ENCODE data around the gene EXOC6B. TPM values are rescaled to one million over a fixed set of nuclear protein-coding genes. Genes with fewer than 3 reads are reported as not detected.
A peak's percentile ranks its signal among the peaks of the same experiment; 100 is the strongest.

Gene EXOC6B
- total RNA-seq, 3 donors from 2014 or later = 6.5 to 7.3 (median 6.8) TPM

DNA sequence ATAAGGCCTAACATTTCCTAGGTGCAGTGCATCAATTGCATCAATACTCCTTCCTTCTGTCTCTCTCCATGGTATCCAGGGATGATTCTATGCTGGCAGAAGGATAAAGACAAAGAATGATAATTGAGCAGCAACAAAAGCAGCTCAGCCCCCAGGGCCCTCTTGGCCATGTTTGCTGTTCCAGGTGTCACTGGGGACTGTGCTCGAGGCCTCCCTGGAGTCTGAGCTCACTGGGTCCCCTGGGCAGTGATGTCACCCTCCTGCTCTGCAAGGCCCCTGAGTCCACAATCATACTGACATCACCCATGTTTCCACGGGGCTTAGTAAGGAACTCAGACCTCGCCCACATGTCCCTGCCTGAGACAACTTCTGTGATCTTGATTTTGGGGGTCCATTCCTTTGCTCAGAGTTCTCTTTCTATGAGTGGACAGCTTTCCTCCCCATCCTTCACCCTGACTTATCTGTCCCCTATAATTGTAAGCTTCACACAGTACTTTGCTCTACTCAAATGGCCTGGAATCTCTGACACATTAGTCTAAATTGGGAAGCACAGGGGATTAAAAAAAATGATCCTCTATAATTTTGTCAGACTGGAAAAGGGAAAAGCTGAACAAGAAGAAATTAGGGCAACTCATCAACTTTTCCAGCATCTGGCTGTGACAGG, 15.8 kb upstream of the EXOC6B start:
- ATAC-seq = no peak
- no peaks in the 10 kb centered on the region for H3K9me3 Mint-ChIP-seq
- H3K4me1 Mint-ChIP-seq (ENCODE audit: low read depth) = no peaks in the 10 kb centered on the region
- no peak for DNase-seq
- H3K27me3 Mint-ChIP-seq (ENCODE audit: low read depth) = peaks cover 21% of the 10 kb centered on the region
- H3K36me3 Mint-ChIP-seq (ENCODE audit: insufficient read depth) = no peaks in the 10 kb centered on the region
- no peak overlapping the region for H3K4me3 Mint-ChIP-seq

DNA sequence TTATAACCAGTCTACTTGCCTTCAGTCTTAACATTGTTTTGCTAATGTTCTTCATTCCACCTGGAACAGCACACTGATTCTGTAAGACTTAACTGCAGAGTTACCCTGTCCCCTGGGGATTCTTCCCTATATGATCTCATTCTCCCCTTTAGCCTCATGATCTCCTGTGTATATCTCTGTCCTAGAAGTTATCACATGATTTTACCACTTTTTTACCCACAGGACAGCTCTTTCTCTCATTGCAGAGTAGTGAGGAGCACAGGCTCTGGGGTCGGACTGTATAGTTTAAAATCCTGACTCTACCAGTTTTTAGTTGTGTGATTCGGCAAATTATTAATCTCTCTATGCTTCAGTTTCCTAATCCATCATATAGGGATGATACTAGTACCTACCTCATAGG, 14.2 kb upstream of the EXOC6B start:
- Mint-ChIP-seq H3K9me3 (no peaks in the 10 kb centered on the region), H3K27me3 (ENCODE audit: low read depth) (peaks cover 21% of the 10 kb centered on the region), H3K4me3 (no peak overlapping the region), H3K4me1 (ENCODE audit: low read depth) (no peaks in the 10 kb centered on the region), H3K36me3 (ENCODE audit: insufficient read depth) (no peaks in the 10 kb centered on the region)
- DNase-seq (no peak), ATAC-seq (no peak)

DNA sequence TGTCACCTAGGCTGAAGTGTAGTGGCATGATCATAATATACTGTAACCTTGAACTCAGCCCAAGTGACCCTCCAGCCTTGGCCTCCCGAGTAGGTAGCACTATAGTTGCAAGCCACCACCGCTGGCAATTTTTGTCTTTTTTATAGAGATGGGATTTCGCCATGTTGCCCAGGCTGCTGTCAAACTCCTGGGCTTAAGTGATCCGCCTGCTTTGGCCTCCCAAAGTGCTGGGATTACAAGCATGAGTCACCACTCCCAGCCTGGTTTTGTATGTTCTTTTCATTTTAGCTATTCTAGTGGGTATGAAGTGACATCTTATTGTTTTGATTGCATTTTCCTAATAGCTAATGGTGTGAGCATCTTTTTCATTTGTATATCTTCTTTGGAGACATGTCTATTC, 11.3 kb upstream of the EXOC6B start:
- Mint-ChIP-seq H3K27me3 (ENCODE audit: low read depth) (peaks cover 19% of the 10 kb centered on the region), H3K36me3 (ENCODE audit: insufficient read depth) (no peaks in the 10 kb centered on the region), H3K9me3 (no peaks in the 10 kb centered on the region), H3K4me3 (no peak overlapping the region), H3K4me1 (ENCODE audit: low read depth) (peaks cover 6% of the 10 kb centered on the region)
- ATAC-seq (no peak), DNase-seq (no peak)

DNA sequence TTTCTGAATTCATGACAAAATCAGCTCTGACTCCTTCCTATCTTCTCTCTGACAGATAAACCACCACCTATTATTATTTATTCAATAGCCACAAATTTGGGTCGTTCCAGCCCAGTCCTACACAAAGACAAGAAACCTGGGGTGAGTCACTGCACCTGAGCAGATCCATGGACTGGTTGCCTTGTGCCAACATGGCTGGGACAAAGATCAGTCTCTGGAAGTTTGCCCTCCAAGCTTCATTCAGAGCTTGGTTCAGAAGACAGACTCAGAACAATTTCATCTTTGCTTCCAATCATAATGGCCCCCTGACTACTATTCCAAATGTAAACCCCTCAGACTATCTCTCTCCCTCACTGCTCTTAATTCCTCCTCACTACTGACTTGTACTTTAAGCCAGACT, 9.6 kb upstream of the EXOC6B start:
- DNase-seq (no peak), ATAC-seq (no peak)
- H3K4me1 Mint-ChIP-seq (ENCODE audit: low read depth) = peaks cover 6% of the 10 kb centered on the region
- no peaks in the 10 kb centered on the region for H3K9me3 Mint-ChIP-seq
- no peak overlapping the region for H3K4me3 Mint-ChIP-seq
- H3K27me3 Mint-ChIP-seq (ENCODE audit: low read depth) = peaks cover 11% of the 10 kb centered on the region
- no peaks in the 10 kb centered on the region for H3K36me3 Mint-ChIP-seq (ENCODE audit: insufficient read depth)

DNA sequence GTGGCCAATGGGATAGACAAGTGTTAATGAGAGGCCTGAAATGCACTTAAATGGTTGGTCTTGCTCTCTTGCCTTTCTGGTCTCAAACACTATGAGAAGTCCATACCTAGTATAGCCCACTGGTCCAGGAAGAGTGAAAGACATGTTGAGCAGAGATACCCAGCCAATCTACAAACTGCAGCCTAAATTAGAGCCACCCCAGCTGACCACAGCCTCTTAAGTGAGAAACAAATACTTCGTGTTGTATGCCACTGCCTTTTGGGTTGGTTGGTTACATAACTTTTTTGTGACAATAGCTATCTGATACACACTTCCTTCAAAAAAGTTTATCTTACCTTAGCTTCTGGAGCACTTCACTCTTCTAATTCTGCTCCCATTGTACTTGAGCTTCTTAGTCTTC, 8.8 kb upstream of the EXOC6B start:
- H3K9me3 Mint-ChIP-seq = no peaks in the 10 kb centered on the region
- no peak for DNase-seq
- no peak overlapping the region for H3K4me3 Mint-ChIP-seq
- no peaks in the 10 kb centered on the region for H3K36me3 Mint-ChIP-seq (ENCODE audit: insufficient read depth)
- peaks cover 7% of the 10 kb centered on the region for H3K27me3 Mint-ChIP-seq (ENCODE audit: low read depth)
- no peak for ATAC-seq
- peaks cover 6% of the 10 kb centered on the region for H3K4me1 Mint-ChIP-seq (ENCODE audit: low read depth)

DNA sequence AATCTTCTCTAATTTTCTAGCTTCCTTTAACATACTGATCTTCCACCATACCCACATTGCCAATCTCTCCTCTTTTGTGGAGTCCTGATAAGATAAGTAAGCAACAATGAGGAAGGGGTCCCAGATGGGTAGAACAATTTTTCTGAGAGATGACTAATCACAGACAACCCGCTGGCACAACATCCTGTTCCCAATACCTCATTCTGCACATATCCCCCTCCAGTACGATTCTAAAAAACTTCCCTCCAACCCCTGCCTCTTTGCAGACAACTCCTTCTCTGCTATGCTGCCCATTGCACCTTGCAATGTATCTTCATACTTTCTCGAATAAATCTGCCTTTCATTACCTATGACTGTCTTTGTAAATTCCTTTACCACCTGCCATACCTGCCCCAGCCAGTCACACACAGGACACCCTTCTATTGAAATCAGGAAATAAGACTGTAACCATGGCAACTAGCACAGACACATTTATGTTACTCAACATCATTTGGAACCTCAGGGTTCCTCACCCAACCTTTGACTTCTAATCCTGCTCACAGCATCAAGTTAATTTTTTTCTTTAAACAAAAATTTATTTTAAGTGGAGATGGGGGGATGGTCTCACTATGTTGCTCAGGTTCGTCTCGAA, 7.4 kb upstream of the EXOC6B start:
- no peaks in the 10 kb centered on the region for H3K9me3 Mint-ChIP-seq
- no peaks in the 10 kb centered on the region for H3K36me3 Mint-ChIP-seq (ENCODE audit: insufficient read depth)
- H3K4me1 Mint-ChIP-seq (ENCODE audit: low read depth) = peaks cover 6% of the 10 kb centered on the region
- ATAC-seq (no peak), DNase-seq (no peak)
- no peak overlapping the region for H3K4me3 Mint-ChIP-seq
- peaks cover 6% of the 10 kb centered on the region for H3K27me3 Mint-ChIP-seq (ENCODE audit: low read depth)

DNA sequence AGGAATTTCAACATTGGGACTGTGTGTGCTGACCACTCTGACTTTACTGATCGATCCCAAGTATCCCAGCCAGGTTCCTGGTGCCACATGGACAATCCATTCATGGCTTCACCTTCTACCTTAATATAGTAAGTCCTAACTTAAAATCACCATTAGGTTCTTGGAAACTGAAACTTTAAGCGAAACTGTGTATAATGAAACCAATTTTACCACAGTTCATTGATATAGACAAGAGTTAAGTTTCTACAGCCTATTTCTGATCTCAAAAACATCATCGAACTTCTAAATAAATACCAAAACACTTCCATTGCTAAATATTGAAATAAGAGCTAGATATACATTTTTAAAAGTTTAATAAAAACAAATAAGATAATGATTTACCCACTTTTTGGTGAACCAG, 4.4 kb upstream of the EXOC6B start:
- no peak overlapping the region for H3K4me3 Mint-ChIP-seq

DNA sequence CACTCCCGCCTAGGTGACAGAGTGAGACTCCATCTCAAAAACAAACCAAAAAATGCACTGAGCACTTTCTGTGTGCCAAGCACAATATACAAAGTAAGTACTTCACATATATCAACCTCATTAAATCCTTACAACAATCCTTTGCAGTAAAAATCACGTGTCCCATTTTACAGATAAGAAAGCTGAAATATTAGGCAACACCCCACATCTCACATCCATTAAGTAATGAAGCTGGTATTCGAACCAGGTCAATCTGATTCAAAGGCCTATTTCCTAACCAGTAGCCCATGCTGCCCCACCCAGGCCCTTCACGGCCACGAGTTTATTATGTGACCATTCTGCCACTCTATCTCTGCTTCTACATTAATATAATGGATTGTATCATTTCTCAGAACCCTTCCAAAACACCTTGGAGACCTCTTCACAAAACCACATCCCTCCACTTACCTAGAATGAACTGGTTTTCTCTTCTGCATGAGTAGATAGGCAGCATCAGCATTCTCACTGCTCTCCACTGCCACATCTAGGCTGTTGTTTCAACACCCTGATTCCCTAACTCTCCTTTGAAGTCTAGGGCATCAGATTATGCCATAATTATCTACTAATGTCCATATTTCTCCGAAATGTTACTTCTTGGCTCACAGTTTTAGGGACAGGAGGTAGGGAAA, 3.1 kb upstream of the EXOC6B start:
- H3K4me3 Mint-ChIP-seq = no peak overlapping the region
- H3K4me1 Mint-ChIP-seq (ENCODE audit: low read depth) = peaks cover 25% of the 10 kb centered on the region
- ATAC-seq (no peak), DNase-seq (no peak)
- no peaks in the 10 kb centered on the region for H3K9me3 Mint-ChIP-seq
- H3K36me3 Mint-ChIP-seq (ENCODE audit: insufficient read depth) = no peaks in the 10 kb centered on the region
- peaks cover 6% of the 10 kb centered on the region for H3K27me3 Mint-ChIP-seq (ENCODE audit: low read depth)

More for the DNA sequence above, 4.4 kb upstream of the EXOC6B start:
- H3K36me3 Mint-ChIP-seq (ENCODE audit: insufficient read depth) = no peaks in the 10 kb centered on the region
- no peak for DNase-seq
- ATAC-seq = no peak
- H3K9me3 Mint-ChIP-seq = no peaks in the 10 kb centered on the region
- H3K27me3 Mint-ChIP-seq (ENCODE audit: low read depth) = peaks cover 6% of the 10 kb centered on the region
- H3K4me1 Mint-ChIP-seq (ENCODE audit: low read depth) = peaks cover 12% of the 10 kb centered on the region

DNA sequence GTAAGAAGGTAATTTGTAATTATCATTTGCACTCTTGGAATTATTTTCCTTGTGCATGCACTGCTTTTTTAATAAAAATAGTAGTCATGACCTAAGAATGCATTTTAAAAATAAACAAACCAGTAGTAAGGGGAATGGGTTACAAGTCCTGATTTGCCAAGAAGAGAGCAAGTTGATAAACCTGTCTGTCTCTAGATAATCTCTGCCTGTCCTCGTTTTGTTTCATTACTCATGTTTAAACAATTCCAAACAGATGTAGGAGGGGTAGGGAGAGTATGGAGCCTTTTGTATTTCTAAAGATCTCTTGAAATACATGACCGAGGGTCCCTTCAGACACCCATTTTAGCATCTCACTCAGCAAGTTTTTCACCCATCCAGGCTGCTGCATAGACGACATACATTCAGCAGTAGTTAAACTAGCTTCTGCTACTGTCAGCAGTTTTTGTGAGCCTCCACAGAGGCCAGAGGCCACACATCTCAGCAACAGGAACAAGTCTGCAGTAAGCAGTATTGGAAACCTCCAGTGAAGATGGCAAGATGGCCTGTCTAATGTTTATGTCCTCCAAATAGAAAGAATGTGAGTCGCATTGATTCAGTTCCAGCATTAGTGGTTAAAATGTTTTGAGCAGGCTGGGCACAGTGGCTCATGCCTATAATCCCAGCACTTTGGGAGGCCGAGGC, 2.3 kb upstream of the EXOC6B start:
- ATAC-seq = no peak
- H3K36me3 Mint-ChIP-seq (ENCODE audit: insufficient read depth) = no peaks in the 10 kb centered on the region
- no peaks in the 10 kb centered on the region for H3K9me3 Mint-ChIP-seq
- no peak overlapping the region for H3K4me3 Mint-ChIP-seq
- no peak for DNase-seq
- peaks cover 23% of the 10 kb centered on the region for H3K4me1 Mint-ChIP-seq (ENCODE audit: low read depth)
- H3K27me3 Mint-ChIP-seq (ENCODE audit: low read depth) = peaks cover 6% of the 10 kb centered on the region

DNA sequence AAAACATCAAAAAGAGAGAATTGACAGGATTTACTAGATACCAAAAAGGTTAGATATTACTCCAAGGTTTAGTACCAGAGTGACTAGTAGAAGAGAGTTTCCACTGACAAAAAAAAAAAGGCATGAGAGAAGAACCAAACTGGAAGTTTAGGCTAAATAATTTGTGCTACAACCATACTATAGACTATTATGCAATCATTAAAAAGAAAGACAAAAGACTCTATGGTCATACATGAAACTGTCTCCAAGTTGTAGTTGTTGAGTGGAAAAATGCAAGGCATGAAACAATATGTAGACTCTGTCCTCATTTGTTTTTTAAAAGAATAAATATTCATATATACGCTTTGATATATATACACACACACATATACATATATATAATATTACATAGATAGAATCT, 1.7 kb upstream of the EXOC6B start:
- no peak for ATAC-seq
- no peak overlapping the region for H3K4me3 Mint-ChIP-seq
- H3K9me3 Mint-ChIP-seq = no peaks in the 10 kb centered on the region
- peaks cover 6% of the 10 kb centered on the region for H3K27me3 Mint-ChIP-seq (ENCODE audit: low read depth)
- DNase-seq = no peak
- no peaks in the 10 kb centered on the region for H3K36me3 Mint-ChIP-seq (ENCODE audit: insufficient read depth)
- H3K4me1 Mint-ChIP-seq (ENCODE audit: low read depth) = peaks cover 24% of the 10 kb centered on the region

DNA sequence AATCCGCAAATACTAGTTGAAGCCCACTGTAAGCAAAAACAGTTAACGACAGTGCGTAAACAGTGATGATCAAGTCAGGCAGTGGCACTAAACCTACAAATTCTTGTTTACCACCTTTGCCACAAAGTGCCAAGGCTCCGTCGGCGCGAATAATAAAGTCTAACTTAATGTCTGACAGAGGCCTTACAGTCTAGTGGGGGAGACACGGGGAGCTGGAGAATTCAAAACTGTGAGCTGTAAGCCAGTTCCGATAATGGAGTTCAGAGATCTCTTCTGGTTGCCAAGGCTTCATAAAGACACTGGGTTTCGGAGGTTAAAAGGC, 284 bp upstream of the EXOC6B start:
- ATAC-seq (no peak), DNase-seq (no peak)
- Mint-ChIP-seq H3K36me3 (ENCODE audit: insufficient read depth) (peaks cover 4% of the 10 kb centered on the region), H3K27me3 (ENCODE audit: low read depth) (peaks cover 3% of the 10 kb centered on the region), H3K4me1 (ENCODE audit: low read depth) (peaks cover 32% of the 10 kb centered on the region), H3K9me3 (no peaks in the 10 kb centered on the region), H3K4me3 (peak overlapping the region; percentile 95)

DNA sequence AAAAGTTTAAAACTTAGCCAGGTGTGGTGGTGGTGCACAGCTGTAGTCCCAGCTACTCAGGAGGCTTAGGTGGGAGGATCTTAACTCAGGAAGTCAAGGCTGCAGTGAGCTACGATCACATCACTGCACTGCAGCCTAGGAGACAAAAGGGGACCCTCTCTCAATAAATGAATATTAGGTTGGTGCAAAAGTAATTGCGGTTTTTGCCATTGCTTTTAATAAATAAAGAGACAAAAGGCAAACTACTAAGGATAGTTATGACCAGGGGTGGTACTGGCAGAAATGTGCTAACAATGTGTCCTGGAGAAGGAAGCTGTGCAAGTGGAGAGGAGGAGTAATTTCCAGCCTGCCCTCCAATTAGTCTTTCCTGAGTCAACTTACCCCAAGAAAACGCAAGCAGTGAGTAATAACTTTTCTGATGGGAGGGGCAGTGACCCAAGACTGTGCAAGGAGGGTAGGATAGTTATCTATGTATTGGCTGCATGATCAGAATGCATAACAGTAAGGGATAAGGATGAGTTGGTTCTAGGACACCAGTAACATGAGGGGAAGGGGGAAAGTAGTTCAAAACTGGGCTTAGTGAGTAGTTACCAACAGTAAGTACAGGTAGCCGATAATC, 1.5 kb downstream of the EXOC6B start:
- Mint-ChIP-seq H3K36me3 (ENCODE audit: insufficient read depth) (peaks cover 6% of the 10 kb centered on the region), H3K9me3 (no peaks in the 10 kb centered on the region), H3K4me1 (ENCODE audit: low read depth) (peaks cover 39% of the 10 kb centered on the region), H3K27me3 (ENCODE audit: low read depth) (no peaks in the 10 kb centered on the region), H3K4me3 (peak overlapping the region; percentile 95)
- ATAC-seq = peak; percentile 32 to 33
- DNase-seq = no peak

DNA sequence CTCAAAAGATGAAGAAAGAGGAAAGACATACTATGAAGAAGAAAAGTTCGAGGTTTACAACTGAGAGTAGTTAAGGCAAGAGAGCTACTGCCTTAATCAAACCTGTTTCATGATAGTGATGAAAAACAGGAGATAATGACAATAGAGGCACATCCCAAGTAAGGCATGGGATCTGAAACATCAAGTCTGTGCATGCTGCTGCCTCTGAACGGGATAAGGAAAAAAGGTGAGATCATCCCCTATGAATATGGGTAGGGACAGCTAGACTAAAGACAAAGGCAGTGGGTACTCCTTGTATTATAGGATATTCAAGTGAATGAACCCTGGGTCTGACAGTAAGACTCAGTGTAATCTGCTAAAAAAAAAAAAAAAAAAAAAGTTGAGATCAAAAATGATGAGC, 3.0 kb downstream of the EXOC6B start:
- ATAC-seq (no peak), DNase-seq (no peak)
- peaks cover 6% of the 10 kb centered on the region for H3K36me3 Mint-ChIP-seq (ENCODE audit: insufficient read depth)
- no peak overlapping the region for H3K4me3 Mint-ChIP-seq
- H3K9me3 Mint-ChIP-seq = no peaks in the 10 kb centered on the region
- H3K4me1 Mint-ChIP-seq (ENCODE audit: low read depth) = peaks cover 39% of the 10 kb centered on the region
- no peaks in the 10 kb centered on the region for H3K27me3 Mint-ChIP-seq (ENCODE audit: low read depth)

DNA sequence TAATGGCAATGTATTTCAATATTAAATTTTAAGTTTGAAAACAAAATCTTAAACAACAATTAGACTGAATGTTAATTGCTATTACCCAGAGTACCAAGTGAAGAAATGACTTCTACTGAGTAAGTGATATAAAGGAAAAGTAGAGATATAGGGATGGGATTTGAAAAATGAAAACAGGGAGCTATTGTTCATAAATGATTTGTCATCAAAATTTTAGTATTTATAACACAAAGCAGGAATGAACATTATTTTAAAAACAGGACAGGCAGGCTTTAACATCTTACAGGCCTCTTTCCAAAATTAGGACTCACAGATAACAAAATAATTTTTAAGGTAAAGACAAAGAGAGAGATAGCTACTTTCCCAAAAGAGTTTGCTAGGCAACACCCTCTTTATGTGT, 3.9 kb downstream of the EXOC6B start:
- H3K27me3 Mint-ChIP-seq (ENCODE audit: low read depth) = no peaks in the 10 kb centered on the region
- H3K4me1 Mint-ChIP-seq (ENCODE audit: low read depth) = peaks cover 39% of the 10 kb centered on the region
- no peak for ATAC-seq
- no peaks in the 10 kb centered on the region for H3K9me3 Mint-ChIP-seq
- H3K36me3 Mint-ChIP-seq (ENCODE audit: insufficient read depth) = peaks cover 6% of the 10 kb centered on the region
- H3K4me3 Mint-ChIP-seq = no peak overlapping the region
- DNase-seq = no peak

Measured in activated T-cell treated with anti-CD3 and anti-CD28 coated beads, Interleukin-2, amount 50 U/mL, for 4 hours (primary cell).